Sigmoid colon (tissue), 7 donors: ENCODE measurements around the gene SLC22A2. TPM values are rescaled to one million over a fixed set of nuclear protein-coding genes. Genes with fewer than 3 reads are reported as not detected.

Experiments
- DNase-seq: peaks from one replicate; pipeline ENCODE4 v3.0.0-alpha.2; 2019
- H3K27ac ChIP-seq, 4 donors: fragments of 200-600 bp; sonication (generic); one replicate each; pipeline ENCODE4 v1.5.1; 2016 to 2019; ENCODE audit warnings: mild to moderate bottlenecking in 1 of 4
- H3K27me3 ChIP-seq, 3 donors: fragments of 200-600 bp; sonication (generic); one replicate each; pipeline ENCODE4 v1.5.1; 2019; ENCODE audit warnings: mild to moderate bottlenecking in 1 of 3
- H3K36me3 ChIP-seq, 4 donors: fragments of 200-600 bp; sonication (generic); one replicate each; pipeline ENCODE4 v1.5.1; 2016 to 2019
- H3K4me1 ChIP-seq, 4 donors: fragments of 200-600 bp; sonication (generic); one replicate each; pipeline ENCODE4 v1.5.1; 2017 to 2019
- H3K4me3 ChIP-seq, 4 donors: fragments of 200-600 bp; sonication (generic); one replicate each; pipeline ENCODE4 v1.5.1; 2017 to 2019; ENCODE audit warnings: mild to moderate bottlenecking in 2 of 4, moderate library complexity in 1 of 4
- H3K9me3 ChIP-seq, 4 donors: fragments of 200-600 bp in 3 of 4; sonication (generic) in 3 of 4; one replicate each; pipeline versions ENCODE4 v1.5.1 to v1.6.1; 2013 to 2019
- CTCF ChIP-seq, 4 experiments: fragments of 450-650 bp in 3 of 4; fragments of 200-600 bp in 1 of 4; IDR thresholded peaks; one replicate each; pipeline ENCODE4 v1.5.1; 2016 to 2019; ENCODE audit warnings: antibody characterized with exemption in 4 of 4, mild to moderate bottlenecking in 3 of 4, moderate library complexity in 2 of 4
- EP300 ChIP-seq, 4 donors: sonication (generic); formaldehyde crosslinking; IDR thresholded peaks; one replicate each; pipeline ENCODE4 v1.6.1; 2017; ENCODE audit warnings: antibody characterized with exemption in 4 of 4
- POLR2A ChIP-seq, 2 donors: fragments of 450-650 bp; IDR thresholded peaks; one replicate each; pipeline ENCODE4 v1.6.1; 2016; ENCODE audit warnings: antibody characterized with exemption in 2 of 2, mild to moderate bottlenecking in 2 of 2, moderate library complexity in 2 of 2
- POLR2AphosphoS5 ChIP-seq, 4 donors: sonication (generic); formaldehyde crosslinking; IDR thresholded peaks; one replicate each; pipeline ENCODE4 v1.6.1; 2017; ENCODE audit warnings: antibody characterized with exemption in 4 of 4
- WGBS, 2 donors: extraction: QIAGEN DNeasy Blood & Tissue Kit; methylation state at CpG; one replicate each; pipeline ENCODE4 v1.1.7; 2013; 5-methylcytosine and 5-hydroxymethylcytosine counted together
- intact Hi-C: fragments of 100-400 bp; cut with DNase I; formaldehyde crosslinking; loops from one replicate; pipeline ENCODE4 v1.15.1; 2023
- polyA plus RNA-seq, 3 donors: library from polyadenylated mRNA; stranded (reverse); fragments of 200-250 nt; gene quantifications; one replicate each; pipeline ENCODE4 v1.2.3, GENCODE V29; 2013
- total RNA-seq, 4 donors: library from RNA; depleted of rRNA; stranded (reverse); fragments of >200 nt; gene quantifications; one replicate each; pipeline ENCODE4 v1.1.0, GENCODE V29; 2016
- donor health status: healthy with polysubstance abuse.
- donor health status: Bipolar disorder and iron deficiency.
- donor health status: healthy.

SLC22A2 gene
- total and polyA plus RNA-seq, 7 donors: 0.27 to 0.99 (median 0.32) TPM; not detected in 3

DNA sequence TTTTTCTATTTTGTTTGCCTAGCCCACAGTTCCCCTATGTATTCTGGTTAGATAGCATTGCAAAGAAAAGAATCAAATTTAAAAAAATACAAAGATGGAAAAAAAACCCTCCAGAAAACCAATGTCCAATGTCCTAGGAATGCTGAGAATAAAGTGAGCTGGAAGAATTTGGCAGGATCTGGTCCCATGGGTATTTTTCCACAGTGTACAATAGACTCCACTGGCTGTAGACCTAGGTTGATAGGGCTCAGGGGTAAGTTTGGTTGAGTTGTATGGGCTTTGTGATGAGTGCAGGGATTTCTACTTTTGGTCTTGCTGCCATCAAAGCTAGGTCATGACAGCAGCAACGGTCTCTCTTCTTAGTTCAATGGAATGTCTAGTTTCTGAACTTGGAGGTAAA lies 41.5 kb downstream of the SLC22A2 start:
- Histone ChIP-seq H3K27ac (no peak overlapping the region), H3K4me3 (no peak overlapping the region), H3K27me3 (no peaks in the 10 kb centered on the region), H3K9me3 (no peaks in the 10 kb centered on the region), H3K36me3 (no peaks in the 10 kb centered on the region), H3K4me1 (no peaks in the 10 kb centered on the region)
- DNase-seq: no peak
- TF ChIP-seq EP300 (IDR thresholded peaks at IDR 0.05): no peak
- TF ChIP-seq POLR2A (IDR thresholded peaks at IDR 0.05): no peak
- no peak for TF ChIP-seq POLR2AphosphoS5 (IDR thresholded peaks at IDR 0.05)
- no peak for TF ChIP-seq CTCF (IDR thresholded peaks at IDR 0.05)
- intact Hi-C loops: no loop called here
- WGBS, 2 donors: 80 to 88% methylated on average over 1 of the region's 1 CpG

- no peak for TF ChIP-seq EP300 (IDR thresholded peaks at IDR 0.05)
- TF ChIP-seq CTCF (IDR thresholded peaks at IDR 0.05): no peak
- Histone ChIP-seq H3K36me3 (no peaks in the 10 kb centered on the region), H3K27me3 (no peaks in the 10 kb centered on the region), H3K9me3 (no peaks in the 10 kb centered on the region), H3K4me3 (no peak overlapping the region), H3K4me1 (no peaks in the 10 kb centered on the region), H3K27ac (no peak overlapping the region)
- no peak for DNase-seq
- 46 to 49% methylated on average over 3 of the region's 3 CpGs for WGBS, 2 donors
- intact Hi-C loops: no loop called here
Observed at GRCh38 chr6:160215232-160215631, 43.4 kb downstream of the SLC22A2 start.

- no peaks in the 10 kb centered on the region for H3K27me3 ChIP-seq
- 91 to 94% methylated on average over 3 of the region's 3 CpGs for WGBS, 2 donors
- no peak for TF ChIP-seq POLR2A (IDR thresholded peaks at IDR 0.05)
- TF ChIP-seq EP300 (IDR thresholded peaks at IDR 0.05): no peak
- TF ChIP-seq POLR2AphosphoS5 (IDR thresholded peaks at IDR 0.05): no peak
- no peak for TF ChIP-seq CTCF (IDR thresholded peaks at IDR 0.05)
- H3K36me3 ChIP-seq: no peaks in the 10 kb centered on the region
- DNase-seq: no peak
- intact Hi-C loops: no loop called here
- no peak overlapping the region for H3K4me3 ChIP-seq
- H3K4me1 ChIP-seq: no peaks in the 10 kb centered on the region
- H3K27ac ChIP-seq: no peak overlapping the region
- H3K9me3 ChIP-seq: peaks cover 0 to 4% (median 0%) of the 10 kb centered on the region in 4 donors
Observed at GRCh38 chr6:160207618-160208017, 51.0 kb downstream of the SLC22A2 start.

DNA sequence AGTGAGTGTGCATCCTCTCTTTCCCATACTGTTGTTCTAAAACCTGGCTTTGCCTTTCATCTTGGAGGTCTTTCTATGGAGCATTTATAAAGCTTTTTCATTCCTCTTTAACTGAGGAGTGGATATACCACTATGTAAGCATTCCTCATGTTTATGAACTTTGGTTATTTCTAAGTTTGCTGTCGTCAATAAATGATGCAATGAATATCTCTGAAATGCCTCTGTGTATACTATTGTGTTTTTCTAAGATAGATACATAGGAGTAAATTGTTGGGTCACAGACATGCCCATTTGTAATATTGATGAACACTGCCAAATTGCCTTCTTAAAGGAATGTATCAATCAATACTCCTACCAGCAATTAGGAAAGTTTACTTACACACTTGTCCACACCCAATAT lies 53.9 kb downstream of the SLC22A2 start:
- no peak overlapping the region for H3K4me3 ChIP-seq
- TF ChIP-seq EP300 (IDR thresholded peaks at IDR 0.05) (no peak), CTCF (IDR thresholded peaks at IDR 0.05) (no peak), POLR2A (IDR thresholded peaks at IDR 0.05) (no peak), POLR2AphosphoS5 (IDR thresholded peaks at IDR 0.05) (no peak)
- H3K4me1 ChIP-seq: no peaks in the 10 kb centered on the region
- no peaks in the 10 kb centered on the region for H3K27me3 ChIP-seq
- DNase-seq: no peak
- intact Hi-C loops: no loop called here
- peaks cover 0 to 4% (median 0%) of the 10 kb centered on the region in 4 donors for H3K9me3 ChIP-seq
- whole genome bisulfite sequencing, 2 donors: 80 to 91% methylated on average over 1 of the region's 1 CpG
- H3K36me3 ChIP-seq: no peaks in the 10 kb centered on the region
- H3K27ac ChIP-seq: no peak overlapping the region

- intact Hi-C loops: no loop called here
- TF ChIP-seq EP300 (IDR thresholded peaks at IDR 0.05): no peak
- TF ChIP-seq POLR2A (IDR thresholded peaks at IDR 0.05): no peak
- TF ChIP-seq CTCF (IDR thresholded peaks at IDR 0.05): no peak
- TF ChIP-seq POLR2AphosphoS5 (IDR thresholded peaks at IDR 0.05): no peak
- H3K27me3 ChIP-seq: no peaks in the 10 kb centered on the region
- H3K36me3 ChIP-seq: no peaks in the 10 kb centered on the region
- no peak overlapping the region for H3K4me3 ChIP-seq
- H3K4me1 ChIP-seq: peaks cover 0 to 1% (median 0%) of the 10 kb centered on the region in 4 donors
- H3K27ac ChIP-seq: no peak overlapping the region
- H3K9me3 ChIP-seq: peaks cover 0 to 4% (median 0%) of the 10 kb centered on the region in 4 donors
- no peak for DNase-seq
- 45 to 66% methylated on average over 2 of the region's 2 CpGs for WGBS, 2 donors
Observed at GRCh38 chr6:160203953-160204352, 54.7 kb downstream of the SLC22A2 start.
